Stomach smooth muscle (tissue), 2 donors: ENCODE data around the gene GAN.
"Not testable (repeated sequence)": the region's sequence is repeated elsewhere in the genome, so short reads cannot be mapped to it uniquely, and the experiment has no call there.

Experiments used
- H3K27ac ChIP-seq: one replicate; pipeline ENCODE4 v1.7.0; 2013; ENCODE audit warnings: mild to moderate bottlenecking, low read length, inconsistent platforms
- H3K27me3 ChIP-seq, 2 donors: one replicate each; pipeline ENCODE4 v1.7.0; 2013; ENCODE audit warnings: low read length in 2 of 2; ENCODE audit not compliant: insufficient read depth in 2 of 2, control insufficient read depth in 1 of 2
- H3K36me3 ChIP-seq, 2 donors: one replicate each; pipeline ENCODE4 v1.7.0; 2013; ENCODE audit warnings: low read length in 2 of 2; ENCODE audit not compliant: control insufficient read depth in 2 of 2, insufficient read depth in 2 of 2
- H3K4me1 ChIP-seq: one replicate; pipeline ENCODE4 v1.7.0; 2013; ENCODE audit warnings: low read length; ENCODE audit not compliant: control insufficient read depth, insufficient read depth
- H3K4me3 ChIP-seq, 2 donors: one replicate each; pipeline ENCODE4 v1.7.0; 2013; ENCODE audit warnings: low read length in 2 of 2
- H3K9ac ChIP-seq, 2 donors: one replicate each; pipeline ENCODE4 v1.7.0; 2013; ENCODE audit warnings: low read length in 2 of 2, mild to moderate bottlenecking in 1 of 2
- H3K9me3 ChIP-seq, 2 donors: one replicate each; pipeline ENCODE4 v1.7.0; 2013; ENCODE audit warnings: low read length in 2 of 2; ENCODE audit not compliant: control insufficient read depth in 2 of 2
- donor health status: healthy.
- donor health status: Pancreatic carcinoma.

Gene GAN

GRCh38 chr16:81397879-81398520 is 83.2 kb downstream of the GAN start:
- Histone ChIP-seq H3K9me3 (no peaks in the 10 kb centered on the region), H3K36me3 (no peaks in the 10 kb centered on the region), H3K4me3 (no peak overlapping the region), H3K4me1 (peaks cover 8% of the 10 kb centered on the region), H3K27ac (no peak overlapping the region), H3K9ac (no peak overlapping the region), H3K27me3 (no peaks in the 10 kb centered on the region)

- Histone ChIP-seq H3K4me3 (no peak overlapping the region), H3K27me3 (no peaks in the 10 kb centered on the region), H3K4me1 (peaks cover 14% of the 10 kb centered on the region), H3K27ac (no peak overlapping the region), H3K9ac (no peak overlapping the region), H3K9me3 (no peaks in the 10 kb centered on the region), H3K36me3 (no peaks in the 10 kb centered on the region)
These were observed 85.1 kb downstream of the GAN start for GRCh38 chr16:81399909-81400308.

- Histone ChIP-seq H3K4me3 (peak overlapping the region in 1 of 2 donors; percentile 55), H3K4me1 (peaks cover 11% of the 10 kb centered on the region), H3K9ac (no peak overlapping the region), H3K36me3 (no peaks in the 10 kb centered on the region), H3K27me3 (no peaks in the 10 kb centered on the region), H3K27ac (no peak overlapping the region), H3K9me3 (no peaks in the 10 kb centered on the region)
These were observed 86.5 kb downstream of the GAN start for GRCh38 chr16:81401035-81401950.

GRCh38 chr16:81403208-81403600 is 88.4 kb downstream of the GAN start:
- Histone ChIP-seq H3K9ac (no peak overlapping the region), H3K36me3 (no peaks in the 10 kb centered on the region), H3K9me3 (no peaks in the 10 kb centered on the region), H3K27ac (no peak overlapping the region), H3K4me3 (peak overlapping the region in 1 of 2 donors; percentile 68), H3K4me1 (peaks cover 11% of the 10 kb centered on the region), H3K27me3 (no peaks in the 10 kb centered on the region)

- peak overlapping the region; percentile 17 to 68 for H3K4me3 ChIP-seq
- H3K9ac ChIP-seq, result no peak overlapping the region
- no peaks in the 10 kb centered on the region for H3K36me3 ChIP-seq
These were observed 89.0 kb downstream of the GAN start for GRCh38 chr16:81403601-81404391.

GRCh38 chr16:81405002-81405401 is 90.2 kb downstream of the GAN start:
- H3K4me3 ChIP-seq, H3K27ac ChIP-seq: not testable (repeated sequence)
- peaks cover 11% of the 10 kb centered on the region for H3K4me1 ChIP-seq

More at GRCh38 chr16:81403601-81404391, 89.0 kb downstream of the GAN start:
- H3K4me1 ChIP-seq, result peaks cover 11% of the 10 kb centered on the region
- no peaks in the 10 kb centered on the region for H3K9me3 ChIP-seq
- H3K27me3 ChIP-seq, result no peaks in the 10 kb centered on the region
- no peak overlapping the region for H3K27ac ChIP-seq

GRCh38 chr16:81405702-81406113 is 90.9 kb downstream of the GAN start:
- H3K36me3 ChIP-seq, result no peaks in the 10 kb centered on the region
- no peak overlapping the region for H3K4me3 ChIP-seq
- H3K9ac ChIP-seq, result no peak overlapping the region
- no peaks in the 10 kb centered on the region for H3K9me3 ChIP-seq
- no peaks in the 10 kb centered on the region for H3K27me3 ChIP-seq
- no peak overlapping the region for H3K27ac ChIP-seq
- H3K4me1 ChIP-seq, result peaks cover 11% of the 10 kb centered on the region

More at GRCh38 chr16:81405002-81405401, 90.2 kb downstream of the GAN start:
- not testable (repeated sequence) for H3K36me3 ChIP-seq, H3K9me3 ChIP-seq, H3K9ac ChIP-seq, H3K27me3 ChIP-seq

GRCh38 chr16:81408409-81408950 is 93.7 kb downstream of the GAN start:
- peaks cover 6% of the 10 kb centered on the region for H3K4me1 ChIP-seq
- no peaks in the 10 kb centered on the region for H3K36me3 ChIP-seq
- H3K27me3 ChIP-seq, result no peaks in the 10 kb centered on the region

GRCh38 chr16:81409016-81409556 is 94.3 kb downstream of the GAN start:
- no peaks in the 10 kb centered on the region for H3K36me3 ChIP-seq
- H3K27me3 ChIP-seq, result no peaks in the 10 kb centered on the region
- no peaks in the 10 kb centered on the region for H3K9me3 ChIP-seq
- H3K9ac ChIP-seq, result no peak overlapping the region
- H3K4me1 ChIP-seq, result no peaks in the 10 kb centered on the region
- no peak overlapping the region for H3K27ac ChIP-seq
- no peak overlapping the region for H3K4me3 ChIP-seq

More at GRCh38 chr16:81408409-81408950, 93.7 kb downstream of the GAN start:
- no peak overlapping the region for H3K4me3 ChIP-seq
- no peak overlapping the region for H3K9ac ChIP-seq
- H3K9me3 ChIP-seq, result no peaks in the 10 kb centered on the region
- H3K27ac ChIP-seq, result no peak overlapping the region

GRCh38 chr16:81410643-81411293 is 96.0 kb downstream of the GAN start:
- no peaks in the 10 kb centered on the region for H3K36me3 ChIP-seq
- no peak overlapping the region for H3K9ac ChIP-seq
- H3K4me1 ChIP-seq, result no peaks in the 10 kb centered on the region
- H3K27me3 ChIP-seq, result no peaks in the 10 kb centered on the region
- no peak overlapping the region for H3K4me3 ChIP-seq
- no peak overlapping the region for H3K27ac ChIP-seq
- no peaks in the 10 kb centered on the region for H3K9me3 ChIP-seq
